ENCODE measurements around the gene HACL1. TPM values are rescaled to one million over a fixed set of nuclear protein-coding genes. Genes with fewer than 3 reads are reported as not detected.

Gene HACL1
- polyA plus RNA-seq, 2 donors = 3.8 to 8.3 TPM

DNA sequence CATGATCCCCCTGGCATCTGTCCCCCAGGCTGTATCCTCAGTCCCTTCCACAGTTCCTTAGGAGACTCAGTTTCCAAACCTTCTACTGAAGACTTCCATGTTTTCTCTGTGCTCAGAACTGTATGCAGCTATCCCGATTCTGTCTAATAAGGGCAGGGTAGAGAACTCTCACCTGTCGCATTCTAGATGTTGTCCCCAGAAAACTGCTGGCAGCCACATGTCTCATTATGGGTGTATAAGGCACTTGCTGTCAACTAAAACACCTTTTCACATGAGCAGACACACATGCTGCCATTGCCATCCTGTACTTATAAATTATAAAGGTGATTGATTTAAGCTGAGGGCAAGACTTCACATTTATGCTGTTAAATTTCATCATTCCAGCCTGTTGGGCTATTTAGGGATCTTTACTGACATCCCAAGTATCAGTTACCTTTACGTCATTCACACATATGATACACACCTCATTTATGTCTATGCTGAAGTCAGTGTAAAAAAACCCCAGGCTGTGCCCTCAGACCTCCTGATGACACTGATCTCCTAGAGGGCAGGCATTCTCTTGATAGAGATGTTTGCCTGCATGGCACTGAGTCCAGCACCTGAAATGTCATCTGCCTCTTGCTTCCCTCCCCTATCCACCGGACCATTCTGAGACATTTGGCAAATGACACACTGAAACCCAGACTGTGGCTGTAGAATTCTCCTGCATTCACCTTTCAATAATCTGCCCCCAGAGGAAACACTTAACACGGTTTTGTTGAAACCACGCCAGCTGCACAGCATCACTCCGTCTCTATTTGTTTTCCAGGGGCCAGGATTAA is 36.0 kb upstream of the HACL1 start:
- Histone ChIP-seq H3K9me3 (ENCODE audit: control insufficient read depth in 2 of 2, insufficient read depth in 1 of 2, low read depth in 1 of 2, low read length in 1 of 2) (no peaks in the 10 kb centered on the region), H3K27ac (ENCODE audit: low read depth in 2 of 2, low read length in 1 of 2) (no peak overlapping the region), H3K4me1 (ENCODE audit: control insufficient read depth in 2 of 2, insufficient read depth in 2 of 2, low read length in 1 of 2) (peaks cover 0 to 3% of the 10 kb centered on the region in 2 donors), H3K36me3 (ENCODE audit: control insufficient read depth in 2 of 2, insufficient read depth in 2 of 2, low read length in 1 of 2) (no peaks in the 10 kb centered on the region), H3K27me3 (ENCODE audit: control insufficient read depth in 1 of 2, insufficient read depth in 2 of 2, low read length in 2 of 2) (no peaks in the 10 kb centered on the region), H3K4me3 (ENCODE audit: low read depth in 1 of 2, low read length in 2 of 2) (no peak overlapping the region)
- WGBS, 2 donors = 68 to 74% methylated on average over 7 of the region's 7 CpGs

- 63 to 70% methylated on average over 14 of the region's 14 CpGs for WGBS, 2 donors
- no peaks in the 10 kb centered on the region for H3K27me3 ChIP-seq (ENCODE audit: control insufficient read depth in 1 of 2, insufficient read depth in 2 of 2, low read length in 2 of 2)
- H3K9me3 ChIP-seq (ENCODE audit: control insufficient read depth in 2 of 2, insufficient read depth in 1 of 2, low read depth in 1 of 2, low read length in 1 of 2) = no peaks in the 10 kb centered on the region
- peak overlapping the region; percentile 50 to 69 for H3K27ac ChIP-seq (ENCODE audit: low read depth in 2 of 2, low read length in 1 of 2)
- H3K4me3 ChIP-seq (ENCODE audit: low read depth in 1 of 2, low read length in 2 of 2) = no peak overlapping the region
- H3K36me3 ChIP-seq (ENCODE audit: control insufficient read depth in 2 of 2, insufficient read depth in 2 of 2, low read length in 1 of 2) = no peaks in the 10 kb centered on the region
- H3K4me1 ChIP-seq (ENCODE audit: control insufficient read depth in 2 of 2, insufficient read depth in 2 of 2, low read length in 1 of 2) = peaks cover 0 to 6% of the 10 kb centered on the region in 2 donors
Measured at GRCh38 chr3:15636028-15636709, 34.8 kb upstream of the HACL1 start.

- Histone ChIP-seq H3K4me1 (ENCODE audit: control insufficient read depth in 2 of 2, insufficient read depth in 2 of 2, low read length in 1 of 2) (peaks cover 0 to 6% of the 10 kb centered on the region in 2 donors), H3K4me3 (ENCODE audit: low read depth in 1 of 2, low read length in 2 of 2) (no peak overlapping the region), H3K36me3 (ENCODE audit: control insufficient read depth in 2 of 2, insufficient read depth in 2 of 2, low read length in 1 of 2) (no peaks in the 10 kb centered on the region), H3K27ac (ENCODE audit: low read depth in 2 of 2, low read length in 1 of 2) (peak overlapping the region; percentile 50 to 69), H3K27me3 (ENCODE audit: control insufficient read depth in 1 of 2, insufficient read depth in 2 of 2, low read length in 2 of 2) (no peaks in the 10 kb centered on the region), H3K9me3 (ENCODE audit: control insufficient read depth in 2 of 2, insufficient read depth in 1 of 2, low read depth in 1 of 2, low read length in 1 of 2) (no peaks in the 10 kb centered on the region)
- WGBS, 2 donors = 64 to 66% methylated on average over 13 of the region's 13 CpGs
Measured at GRCh38 chr3:15635121-15635661, 33.8 kb upstream of the HACL1 start.

DNA sequence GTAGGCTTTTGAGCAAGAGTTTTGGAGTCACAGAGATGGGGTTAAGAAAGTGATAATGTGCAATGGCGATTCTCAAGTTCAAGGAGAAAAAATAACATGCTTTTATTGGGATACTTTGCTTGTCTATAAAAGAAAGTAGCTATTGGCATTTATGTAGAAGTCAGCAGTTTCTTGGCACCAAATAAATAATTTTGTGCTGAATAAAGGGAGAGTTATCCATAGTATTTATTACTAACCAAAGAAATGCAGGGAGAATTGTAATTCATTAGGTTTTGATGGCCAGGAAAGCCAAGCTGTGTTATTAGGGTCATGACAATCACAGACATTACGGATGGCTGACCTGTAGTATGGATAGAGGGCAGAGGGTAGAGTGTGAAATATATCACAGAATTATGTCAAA is 33.3 kb upstream of the HACL1 start:
- Histone ChIP-seq H3K9me3 (ENCODE audit: control insufficient read depth in 2 of 2, insufficient read depth in 1 of 2, low read depth in 1 of 2, low read length in 1 of 2) (no peaks in the 10 kb centered on the region), H3K4me1 (ENCODE audit: control insufficient read depth in 2 of 2, insufficient read depth in 2 of 2, low read length in 1 of 2) (peaks cover 0 to 6% of the 10 kb centered on the region in 2 donors), H3K27ac (ENCODE audit: low read depth in 2 of 2, low read length in 1 of 2) (no peak overlapping the region), H3K4me3 (ENCODE audit: low read depth in 1 of 2, low read length in 2 of 2) (no peak overlapping the region), H3K36me3 (ENCODE audit: control insufficient read depth in 2 of 2, insufficient read depth in 2 of 2, low read length in 1 of 2) (no peaks in the 10 kb centered on the region), H3K27me3 (ENCODE audit: control insufficient read depth in 1 of 2, insufficient read depth in 2 of 2, low read length in 2 of 2) (no peaks in the 10 kb centered on the region)
- 70 to 73% methylated on average over 2 of the region's 2 CpGs for WGBS, 2 donors

DNA sequence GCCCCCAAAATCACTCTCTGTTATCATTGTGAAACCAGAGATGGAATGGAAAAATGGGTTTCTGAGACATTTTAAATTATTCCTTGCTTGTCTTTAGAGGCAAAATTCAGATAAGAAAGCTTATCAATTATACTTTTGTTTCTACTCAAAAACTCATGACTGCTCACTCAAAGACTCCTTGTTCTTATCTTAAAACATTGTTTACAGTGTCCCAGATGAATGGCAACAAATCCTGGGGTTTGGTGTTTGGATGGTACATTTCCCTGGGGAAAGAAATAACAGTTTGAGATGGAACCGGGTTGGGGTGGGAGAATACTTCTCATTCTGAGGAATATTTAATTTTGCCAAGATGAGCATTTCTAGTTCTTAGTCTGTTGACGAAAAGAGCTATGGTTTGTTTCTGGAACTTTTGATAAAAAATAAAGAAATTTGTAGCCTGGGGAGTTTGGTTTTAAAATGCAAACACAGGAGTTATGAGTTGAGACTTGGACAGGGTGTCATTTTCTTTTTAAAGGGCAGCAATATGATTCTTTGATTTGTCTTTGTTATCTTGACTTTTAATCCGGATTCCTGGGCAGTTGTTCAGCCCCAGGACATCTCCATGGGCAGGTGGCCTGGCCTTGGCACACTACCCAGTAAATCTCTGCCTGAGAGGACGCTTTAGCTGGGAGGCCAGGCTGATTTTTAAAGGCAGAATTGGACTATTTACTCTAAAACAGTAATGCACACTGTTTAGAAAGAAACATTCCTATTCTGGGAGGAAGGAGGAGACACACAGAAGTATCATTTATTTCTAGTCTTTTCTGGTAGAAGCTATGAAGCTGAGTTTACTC is 32.6 kb upstream of the HACL1 start:
- H3K9me3 ChIP-seq (ENCODE audit: control insufficient read depth in 2 of 2, insufficient read depth in 1 of 2, low read depth in 1 of 2, low read length in 1 of 2) = no peaks in the 10 kb centered on the region
- no peaks in the 10 kb centered on the region for H3K36me3 ChIP-seq (ENCODE audit: control insufficient read depth in 2 of 2, insufficient read depth in 2 of 2, low read length in 1 of 2)
- 25 to 27% methylated on average over 4 of the region's 4 CpGs for WGBS, 2 donors
- no peak overlapping the region for H3K4me3 ChIP-seq (ENCODE audit: low read depth in 1 of 2, low read length in 2 of 2)
- no peak overlapping the region for H3K27ac ChIP-seq (ENCODE audit: low read depth in 2 of 2, low read length in 1 of 2)
- H3K4me1 ChIP-seq (ENCODE audit: control insufficient read depth in 2 of 2, insufficient read depth in 2 of 2, low read length in 1 of 2) = peaks cover 0 to 6% of the 10 kb centered on the region in 2 donors
- no peaks in the 10 kb centered on the region for H3K27me3 ChIP-seq (ENCODE audit: control insufficient read depth in 1 of 2, insufficient read depth in 2 of 2, low read length in 2 of 2)

- Histone ChIP-seq H3K27ac (ENCODE audit: low read depth in 2 of 2, low read length in 1 of 2) (no peak overlapping the region), H3K36me3 (ENCODE audit: control insufficient read depth in 2 of 2, insufficient read depth in 2 of 2, low read length in 1 of 2) (no peaks in the 10 kb centered on the region), H3K4me1 (ENCODE audit: control insufficient read depth in 2 of 2, insufficient read depth in 2 of 2, low read length in 1 of 2) (peaks cover 0 to 6% of the 10 kb centered on the region in 2 donors), H3K4me3 (ENCODE audit: low read depth in 1 of 2, low read length in 2 of 2) (no peak overlapping the region), H3K27me3 (ENCODE audit: control insufficient read depth in 1 of 2, insufficient read depth in 2 of 2, low read length in 2 of 2) (no peaks in the 10 kb centered on the region), H3K9me3 (ENCODE audit: control insufficient read depth in 2 of 2, insufficient read depth in 1 of 2, low read depth in 1 of 2, low read length in 1 of 2) (no peaks in the 10 kb centered on the region)
- 84 to 88% methylated on average over 5 of the region's 5 CpGs for WGBS, 2 donors
Measured at GRCh38 chr3:15633159-15633558, 31.8 kb upstream of the HACL1 start.

GRCh38 chr3:15632212-15632580 is 30.8 kb upstream of the HACL1 start:
- Histone ChIP-seq H3K4me3 (ENCODE audit: low read depth in 1 of 2, low read length in 2 of 2) (no peak overlapping the region), H3K4me1 (ENCODE audit: control insufficient read depth in 2 of 2, insufficient read depth in 2 of 2, low read length in 1 of 2) (peaks cover 0 to 6% of the 10 kb centered on the region in 2 donors)
- WGBS, 2 donors = 93 to 95% methylated on average over 4 of the region's 4 CpGs

DNA sequence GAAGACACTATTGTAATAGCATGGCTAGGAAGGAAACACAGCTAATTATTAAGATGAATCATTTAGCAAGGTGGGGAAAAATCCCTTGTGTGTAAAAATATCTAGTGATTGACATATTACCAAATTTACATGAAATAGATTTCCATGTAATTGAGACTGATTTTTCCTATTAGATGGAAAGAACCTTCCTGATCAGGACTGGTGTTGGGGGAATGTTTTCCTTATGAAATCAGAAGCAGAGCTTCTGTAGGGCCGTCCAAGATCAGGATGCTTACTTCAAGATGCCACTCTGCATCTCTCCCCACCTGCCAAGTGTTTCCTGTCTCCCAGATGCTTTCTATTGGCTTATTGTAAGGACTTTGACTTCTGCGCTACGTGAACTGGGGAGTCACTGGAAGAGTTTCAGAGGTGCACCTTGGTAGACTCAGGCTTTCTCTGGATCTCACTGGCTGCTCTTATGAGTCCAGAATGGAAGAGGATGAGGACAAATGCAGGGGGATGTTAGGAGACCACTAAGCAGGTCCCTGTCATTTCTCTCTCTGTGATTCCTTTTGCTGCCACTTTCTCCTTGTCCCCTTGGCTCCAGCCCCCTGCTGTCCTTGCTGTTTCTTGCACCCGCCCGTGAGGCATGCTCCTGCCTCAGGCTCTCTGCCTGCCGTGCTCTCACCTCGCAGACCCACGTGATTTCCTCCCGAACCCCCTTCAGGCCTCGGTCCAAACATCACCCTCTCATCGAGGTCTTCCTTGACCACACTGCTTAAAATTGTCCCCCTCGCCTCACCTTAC is 30.2 kb upstream of the HACL1 start:
- no peaks in the 10 kb centered on the region for H3K9me3 ChIP-seq (ENCODE audit: control insufficient read depth in 2 of 2, insufficient read depth in 1 of 2, low read depth in 1 of 2, low read length in 1 of 2)
- no peak overlapping the region for H3K27ac ChIP-seq (ENCODE audit: low read depth in 2 of 2, low read length in 1 of 2)
- no peak overlapping the region for H3K4me3 ChIP-seq (ENCODE audit: low read depth in 1 of 2, low read length in 2 of 2)
- peaks cover 0 to 6% of the 10 kb centered on the region in 2 donors for H3K4me1 ChIP-seq (ENCODE audit: control insufficient read depth in 2 of 2, insufficient read depth in 2 of 2, low read length in 1 of 2)
- no peaks in the 10 kb centered on the region for H3K36me3 ChIP-seq (ENCODE audit: control insufficient read depth in 2 of 2, insufficient read depth in 2 of 2, low read length in 1 of 2)
- H3K27me3 ChIP-seq (ENCODE audit: control insufficient read depth in 1 of 2, insufficient read depth in 2 of 2, low read length in 2 of 2) = no peaks in the 10 kb centered on the region
- WGBS, 2 donors = 82 to 85% methylated on average over 12 of the region's 12 CpGs

More at GRCh38 chr3:15632212-15632580, 30.8 kb upstream of the HACL1 start:
- H3K36me3 ChIP-seq (ENCODE audit: control insufficient read depth in 2 of 2, insufficient read depth in 2 of 2, low read length in 1 of 2) = no peaks in the 10 kb centered on the region
- no peak overlapping the region for H3K27ac ChIP-seq (ENCODE audit: low read depth in 2 of 2, low read length in 1 of 2)
- no peaks in the 10 kb centered on the region for H3K27me3 ChIP-seq (ENCODE audit: control insufficient read depth in 1 of 2, insufficient read depth in 2 of 2, low read length in 2 of 2)
- no peaks in the 10 kb centered on the region for H3K9me3 ChIP-seq (ENCODE audit: control insufficient read depth in 2 of 2, insufficient read depth in 1 of 2, low read depth in 1 of 2, low read length in 1 of 2)
